HEK293 (cell line): ENCODE data around the gene SMURF2.

Experiments used
- CTCF ChIA-PET: fragments of 350-600 bp; formaldehyde crosslinking; extraction: SDS; loops from one replicate; lab custom pipeline; 2021; ENCODE audit warnings: antibody characterized with exemption; lab: Yijun Ruan, JAX
- POLR2A ChIA-PET: fragments of 300-600 bp; formaldehyde crosslinking; extraction: SDS; loops from one replicate; lab custom pipeline; 2020; ENCODE audit warnings: antibody characterized with exemption, inconsistent platforms; lab: Yijun Ruan, JAX
- H3K27ac ChIP-seq: fragments of 200-500 bp; sonication (Bioruptor generic); 2 replicates; pipeline ENCODE4 v1.5.1; 2014; ENCODE audit warnings: low read depth, low read length, control low read depth, inconsistent platforms; ENCODE audit errors: extremely low read depth
- H3K36me3 ChIP-seq, 2 experiments: fragments of 200-500 bp in 1 of 2; sonication (Bioruptor generic) in 1 of 2; 1 replicate in 1 of 2; 2 replicates in 1 of 2; pipeline ENCODE4 v1.5.1; 2014 to 2017; ENCODE audit warnings: inconsistent platforms in 2 of 2, low read length in 2 of 2; ENCODE audit not compliant: control insufficient read depth in 2 of 2, insufficient read depth in 1 of 2
- H3K4me1 ChIP-seq: fragments of 200-500 bp; sonication (Bioruptor generic); 2 replicates; pipeline ENCODE4 v1.5.1; 2014; ENCODE audit warnings: mild to moderate bottlenecking, low read length, inconsistent platforms; ENCODE audit not compliant: control insufficient read depth, insufficient read depth
- H3K4me3 ChIP-seq: 2 replicates; pipeline ENCODE4 v1.5.1; 2011; ENCODE audit warnings: low read depth, mild to moderate bottlenecking, control low read depth, low read length, moderate library complexity
- H3K9me3 ChIP-seq: fragments of 200-500 bp; sonication (Bioruptor generic); 2 replicates; pipeline ENCODE4 v1.5.1; 2014; ENCODE audit warnings: low read depth, low read length, inconsistent platforms; ENCODE audit not compliant: control insufficient read depth, insufficient read depth
- HOXC10 ChIP-seq: sonication (generic); formaldehyde crosslinking; IDR thresholded peaks from 2 replicates; pipeline ENCODE4 v1.8.1; 2023; ENCODE audit warnings: mild to moderate bottlenecking, missing genetic modification reagents
- HOXD13 ChIP-seq: sonication (generic); formaldehyde crosslinking; IDR thresholded peaks from 2 replicates; pipeline ENCODE4 v1.8.0; 2022; ENCODE audit warnings: missing genetic modification reagents, borderline replicate concordance
- PRDM1 ChIP-seq: fragments of 450-650 bp; formaldehyde crosslinking; IDR thresholded peaks from 2 replicates; pipeline ENCODE4; 2016; ENCODE audit warnings: missing biosample characterization, missing genetic modification characterization
- RBAK ChIP-seq: fragments of 450-650 bp; formaldehyde crosslinking; IDR thresholded peaks from 2 replicates; pipeline ENCODE4 v1.5.1; 2016; ENCODE audit warnings: missing biosample characterization, missing genetic modification characterization
- TCF7L2 ChIP-seq: IDR thresholded peaks from 2 replicates; pipeline ENCODE4 v1.6.1; 2011; ENCODE audit warnings: low read depth, mild to moderate bottlenecking, inconsistent platforms, low read length, moderate library complexity, borderline replicate concordance
- ZNF10 ChIP-seq: fragments of 450-650 bp; formaldehyde crosslinking; IDR thresholded peaks from 2 replicates; pipeline ENCODE4 v1.5.1; 2017; ENCODE audit warnings: missing biosample characterization, missing genetic modification characterization
- ZNF146 ChIP-seq: fragments of 450-650 bp; formaldehyde crosslinking; IDR thresholded peaks from 2 replicates; pipeline ENCODE4 v1.5.1; 2016; ENCODE audit warnings: missing biosample characterization, missing genetic modification characterization
- ZNF16 ChIP-seq: fragments of 450-650 bp; formaldehyde crosslinking; IDR thresholded peaks from 2 replicates; pipeline ENCODE4 v1.5.1; 2016; ENCODE audit warnings: low read depth, missing biosample characterization, missing genetic modification characterization
- ZNF274 ChIP-seq, 2 experiments: fragments of 200-500 bp in 1 of 2; fragments of 450-650 bp in 1 of 2; sonication (Bioruptor generic) in 1 of 2; formaldehyde crosslinking in 1 of 2; IDR thresholded peaks; 2 replicates each; pipeline versions ENCODE4 v1.5.1 to v1.6.1; 2014 to 2016; ENCODE audit warnings: borderline replicate concordance in 1 of 2, inconsistent platforms in 1 of 2, low read length in 1 of 2, missing biosample characterization in 1 of 2, missing genetic modification characterization in 1 of 2
- ZNF311 ChIP-seq: fragments of 450-650 bp; formaldehyde crosslinking; IDR thresholded peaks from 2 replicates; pipeline ENCODE4 v1.5.1; 2017; ENCODE audit warnings: missing biosample characterization, missing genetic modification characterization, borderline replicate concordance
- ZNF341 ChIP-seq: fragments of 450-650 bp; formaldehyde crosslinking; IDR thresholded peaks from 2 replicates; pipeline ENCODE4; 2016; ENCODE audit warnings: low read depth, missing biosample characterization, missing genetic modification characterization
- ZNF362 ChIP-seq: fragments of 450-650 bp; formaldehyde crosslinking; IDR thresholded peaks from 2 replicates; pipeline ENCODE4 v1.5.1; 2016; ENCODE audit warnings: missing biosample characterization, missing genetic modification characterization
- ZNF394 ChIP-seq: fragments of 450-650 bp; formaldehyde crosslinking; IDR thresholded peaks from 2 replicates; pipeline ENCODE4 v1.5.1; 2016; ENCODE audit warnings: missing biosample characterization, missing genetic modification characterization, mild to moderate bottlenecking, moderate library complexity, borderline replicate concordance
- ZNF404 ChIP-seq: fragments of 450-650 bp; formaldehyde crosslinking; IDR thresholded peaks from 2 replicates; pipeline ENCODE4 v1.5.1; 2017; ENCODE audit warnings: missing biosample characterization, missing genetic modification characterization
- ZNF561 ChIP-seq: fragments of 450-650 bp; IDR thresholded peaks from 2 replicates; pipeline ENCODE4 v1.5.1; 2018; ENCODE audit warnings: missing biosample characterization, missing genetic modification characterization, borderline replicate concordance
- ZNF664 ChIP-seq: fragments of 450-650 bp; formaldehyde crosslinking; IDR thresholded peaks from 2 replicates; pipeline ENCODE4 v1.5.1; 2016; ENCODE audit warnings: missing biosample characterization, missing genetic modification characterization
- ZNF747 ChIP-seq: fragments of 450-650 bp; formaldehyde crosslinking; IDR thresholded peaks from 2 replicates; pipeline ENCODE4 v1.5.1; 2016; ENCODE audit warnings: missing biosample characterization, missing genetic modification characterization
- ZNF792 ChIP-seq: fragments of 450-650 bp; formaldehyde crosslinking; IDR thresholded peaks from 2 replicates; pipeline ENCODE4 v1.5.1; 2016; ENCODE audit warnings: missing biosample characterization, missing genetic modification characterization

Gene SMURF2

DNA sequence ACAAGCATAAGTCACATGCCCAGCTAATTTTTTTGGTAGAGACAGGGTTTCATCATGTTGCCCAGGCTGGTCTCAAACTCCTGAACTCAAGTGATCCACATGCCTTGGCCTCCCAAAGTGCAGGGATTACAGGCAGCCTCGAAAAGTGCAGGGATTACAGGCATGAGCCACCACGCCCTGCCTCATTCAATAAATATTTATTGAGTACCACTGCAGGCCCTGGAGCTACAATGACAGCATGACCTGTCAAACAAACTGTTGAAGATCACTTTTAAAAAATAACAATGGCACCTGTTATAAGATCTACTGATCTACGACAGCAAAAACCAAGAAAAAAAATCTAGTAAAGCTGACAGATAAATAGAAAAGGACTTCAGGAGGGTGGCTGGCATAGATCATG is 79.1 kb downstream of the SMURF2 start:
- H3K36me3 ChIP-seq = peaks cover 17 to 46% of the 10 kb centered on the region in 2 experiments; a peak in 2 of 3 replicates
- no peak overlapping the region for H3K27ac ChIP-seq
- H3K4me3 ChIP-seq = no peak overlapping the region
- TF ChIP-seq ZNF10 (tag by site-specific recombination) (no peak), ZNF561 (no peak)
- H3K4me1 ChIP-seq = no peaks in the 10 kb centered on the region
- ChIA-PET CTCF (no interaction called here), POLR2A (interaction anchor here (1.0 kb wide), 1 partner anchor 8 kb away, joined by 3 read pairs; no protein-coding TSS in a partner anchor)
- no peaks in the 10 kb centered on the region for H3K9me3 ChIP-seq

DNA sequence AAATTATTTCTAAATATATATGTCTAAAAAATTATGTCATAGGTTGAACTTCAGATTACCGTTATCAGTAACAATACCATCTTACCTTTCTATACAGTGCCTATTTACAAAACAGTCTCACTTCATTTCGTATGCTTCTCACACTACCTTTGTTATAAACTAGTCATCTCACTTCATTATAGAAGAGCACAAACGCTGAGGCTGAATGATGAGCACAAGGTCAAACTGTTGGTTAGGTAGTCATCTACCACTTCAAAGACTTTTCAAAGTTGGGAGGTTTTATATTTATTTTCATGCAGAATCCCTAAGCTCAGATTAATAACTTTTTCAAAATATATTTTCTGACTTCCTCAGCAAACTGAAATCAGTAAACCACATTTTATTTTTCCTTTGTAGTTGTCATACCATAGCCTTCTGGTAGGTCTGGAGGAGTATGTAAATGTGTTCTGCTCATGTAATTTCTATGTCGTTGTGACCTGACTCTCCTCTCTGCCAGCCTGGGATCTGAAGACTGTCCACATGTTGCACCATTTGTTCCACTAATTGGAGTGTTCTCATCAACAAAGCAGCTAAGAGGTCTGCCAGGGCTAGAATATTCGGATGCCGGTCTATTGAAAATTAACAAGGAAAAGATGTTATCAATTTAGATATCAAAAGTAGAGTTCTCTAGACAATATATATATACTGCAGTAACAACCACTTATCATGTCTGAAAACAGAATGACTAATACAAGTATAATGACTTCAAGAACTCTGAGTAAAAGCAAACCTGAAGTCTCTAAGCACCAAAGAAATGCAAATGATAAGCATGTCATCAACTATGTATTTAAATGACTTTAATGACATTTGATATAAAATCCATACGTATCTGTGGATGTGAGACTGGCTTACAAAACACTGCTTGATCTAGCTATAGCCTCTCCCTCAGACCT is 81.5 kb downstream of the SMURF2 start:
- CTCF ChIA-PET = no interaction called here

GRCh38 chr17:64579917-64580316 is 82.2 kb downstream of the SMURF2 start:
- Histone ChIP-seq H3K4me3 (no peak overlapping the region), H3K9me3 (no peaks in the 10 kb centered on the region), H3K4me1 (no peaks in the 10 kb centered on the region), H3K27ac (no peak overlapping the region), H3K36me3 (peaks cover 28 to 62% of the 10 kb centered on the region in 2 experiments; a peak in 2 of 3 replicates)
- CTCF ChIA-PET = no interaction called here
- POLR2A ChIA-PET = interaction anchor here (0.6 kb wide), 1 partner anchor 60 kb away, joined by 3 read pairs; no protein-coding TSS in a partner anchor
- TF ChIP-seq ZNF146 (tag by site-specific recombination) (no peak), ZNF311 (tag by site-specific recombination) (no peak)

More for the DNA sequence above, 81.5 kb downstream of the SMURF2 start:
- H3K4me1 ChIP-seq = no peaks in the 10 kb centered on the region
- no peaks in the 10 kb centered on the region for H3K9me3 ChIP-seq
- no peak overlapping the region for H3K4me3 ChIP-seq
- no peak overlapping the region for H3K27ac ChIP-seq
- no peak for TF ChIP-seq ZNF362
- TF ChIP-seq HOXD13 (CRISPR knock-in tag) = no peak
- TF ChIP-seq ZNF16 = no peak
- TF ChIP-seq PRDM1 (tag by site-specific recombination) = no peak
- no peak for TF ChIP-seq RBAK (tag by site-specific recombination)
- TF ChIP-seq ZNF10 (tag by site-specific recombination) = no peak
- TF ChIP-seq ZNF341 = no peak
- no peak for TF ChIP-seq TCF7L2
- no peak for TF ChIP-seq HOXC10
- TF ChIP-seq ZNF664 = no peak
- TF ChIP-seq ZNF404 (tag by site-specific recombination) = no peak
- no peak for TF ChIP-seq ZNF274 (IDR thresholded peaks at IDR 0.05; ENCODE audit: low read length)
- no peak for TF ChIP-seq ZNF274 (tag by site-specific recombination; IDR thresholded peaks at IDR 0.05; ENCODE audit: borderline replicate concordance)
- TF ChIP-seq ZNF747 = no peak
- TF ChIP-seq ZNF792 (tag by site-specific recombination) = no peak
- no peak for TF ChIP-seq ZNF394 (tag by site-specific recombination)
- POLR2A ChIA-PET = interaction anchor here (0.6 kb wide), 1 partner anchor 61 kb away, joined by 3 read pairs; no protein-coding TSS in a partner anchor
- H3K36me3 ChIP-seq = peaks cover 28 to 62% of the 10 kb centered on the region in 2 experiments; a peak in 2 of 3 replicates
